Mesothelial cell of epicardium (in vitro differentiated cells): Measurements from ENCODE around the gene TMEM164. TPM values are rescaled to one million over a fixed set of nuclear protein-coding genes. Genes with fewer than 3 reads are reported as not detected.

Source experiments
- DNase-seq, 2 experiments: peaks; one replicate each; pipeline ENCODE4 v3.0.0; 2021; ENCODE audit warnings: low spot score in 2 of 2; ENCODE audit not compliant: unreplicated experiment in 2 of 2
- H3K27ac Mint-ChIP-seq: 2 replicates; pipeline ENCODE4 v1.8.0; 2021; ENCODE audit warnings: mixed read lengths
- H3K27me3 Mint-ChIP-seq: 2 replicates; pipeline ENCODE4 v1.8.0; 2021; ENCODE audit warnings: low read depth, mixed read lengths
- H3K36me3 Mint-ChIP-seq: 2 replicates; pipeline ENCODE4 v1.8.0; 2021; ENCODE audit warnings: mixed read lengths
- H3K4me1 Mint-ChIP-seq: 2 replicates; pipeline ENCODE4 v1.8.0; 2021; ENCODE audit warnings: mixed read lengths
- H3K4me3 Mint-ChIP-seq: 2 replicates; pipeline ENCODE4 v1.8.0; 2021; ENCODE audit warnings: mild to moderate bottlenecking, moderate library complexity, mixed read lengths
- H3K9me3 Mint-ChIP-seq: 2 replicates; pipeline ENCODE4 v1.8.0; 2021; ENCODE audit warnings: mixed read lengths
- CTCF ChIP-seq: fragments of 200-600 bp; sonication (generic); IDR thresholded peaks from one replicate; pipeline ENCODE4 v1.5.0; 2021; ENCODE audit warnings: antibody characterized with exemption; ENCODE audit not compliant: unreplicated experiment
- total RNA-seq: library from RNA; stranded (reverse); gene quantifications from 3 replicates; pipeline ENCODE4 v1.2.1, GENCODE V29; 2021

The TMEM164 gene
- total RNA-seq, 1 donor from 2014 or later: 42.5 TPM

GRCh38 chrX:110188701-110189558, 186.0 kb downstream of the TMEM164 start:
- peaks cover 24% of the 10 kb centered on the region for H3K9me3 Mint-ChIP-seq
- no peaks in the 10 kb centered on the region for H3K4me1 Mint-ChIP-seq
- peaks cover 23% of the 10 kb centered on the region for H3K36me3 Mint-ChIP-seq
- TF ChIP-seq CTCF: no peak
- DNase-seq: no peak
- no peak overlapping the region for H3K27ac Mint-ChIP-seq
- no peak overlapping the region for H3K4me3 Mint-ChIP-seq
- H3K27me3 Mint-ChIP-seq: no peaks in the 10 kb centered on the region

- H3K9me3 Mint-ChIP-seq: no peaks in the 10 kb centered on the region
- H3K4me3 Mint-ChIP-seq: no peak overlapping the region
- no peak for DNase-seq
Observed at GRCh38 chrX:110192516-110192915, 189.6 kb downstream of the TMEM164 start.

GRCh38 chrX:110194977-110195376, 192.1 kb downstream of the TMEM164 start:
- H3K9me3 Mint-ChIP-seq: no peaks in the 10 kb centered on the region
- H3K27me3 Mint-ChIP-seq: no peaks in the 10 kb centered on the region
- no peak overlapping the region for H3K4me3 Mint-ChIP-seq
- no peak for TF ChIP-seq CTCF
- H3K27ac Mint-ChIP-seq: no peak overlapping the region
- DNase-seq: no peak
- H3K36me3 Mint-ChIP-seq: peaks cover 2% of the 10 kb centered on the region
- peaks cover 3% of the 10 kb centered on the region for H3K4me1 Mint-ChIP-seq

More at GRCh38 chrX:110192516-110192915, 189.6 kb downstream of the TMEM164 start:
- H3K27ac Mint-ChIP-seq: no peak overlapping the region
- H3K4me1 Mint-ChIP-seq: peaks cover 3% of the 10 kb centered on the region
- peaks cover 7% of the 10 kb centered on the region for H3K36me3 Mint-ChIP-seq
- TF ChIP-seq CTCF: no peak
- no peaks in the 10 kb centered on the region for H3K27me3 Mint-ChIP-seq

GRCh38 chrX:110201799-110202198, 198.9 kb downstream of the TMEM164 start:
- H3K4me1 Mint-ChIP-seq: peaks cover 4% of the 10 kb centered on the region
- no peak overlapping the region for H3K4me3 Mint-ChIP-seq
- TF ChIP-seq CTCF: no peak
- H3K27me3 Mint-ChIP-seq: no peaks in the 10 kb centered on the region
- DNase-seq: no peak
- no peak overlapping the region for H3K27ac Mint-ChIP-seq
- peaks cover 7% of the 10 kb centered on the region for H3K36me3 Mint-ChIP-seq
- no peaks in the 10 kb centered on the region for H3K9me3 Mint-ChIP-seq

- Mint-ChIP-seq H3K27ac (no peak overlapping the region), H3K9me3 (no peaks in the 10 kb centered on the region), H3K4me3 (no peak overlapping the region), H3K4me1 (peaks cover 9% of the 10 kb centered on the region), H3K36me3 (peaks cover 7% of the 10 kb centered on the region), H3K27me3 (no peaks in the 10 kb centered on the region)
- DNase-seq: no peak
- no peak for TF ChIP-seq CTCF
Observed at GRCh38 chrX:110204986-110205385, 202.1 kb downstream of the TMEM164 start.
